HG03342 (cell line): ENCODE results near the gene ARID1B.

Experiments
- ATAC-seq: cut with Tn5 transposase; IDR thresholded peaks from one replicate; pipeline ENCODE4 v1.9.1; 2021; ENCODE audit warnings: mild to moderate bottlenecking, moderate library complexity; ENCODE audit not compliant: unreplicated experiment

ARID1B gene

DNA sequence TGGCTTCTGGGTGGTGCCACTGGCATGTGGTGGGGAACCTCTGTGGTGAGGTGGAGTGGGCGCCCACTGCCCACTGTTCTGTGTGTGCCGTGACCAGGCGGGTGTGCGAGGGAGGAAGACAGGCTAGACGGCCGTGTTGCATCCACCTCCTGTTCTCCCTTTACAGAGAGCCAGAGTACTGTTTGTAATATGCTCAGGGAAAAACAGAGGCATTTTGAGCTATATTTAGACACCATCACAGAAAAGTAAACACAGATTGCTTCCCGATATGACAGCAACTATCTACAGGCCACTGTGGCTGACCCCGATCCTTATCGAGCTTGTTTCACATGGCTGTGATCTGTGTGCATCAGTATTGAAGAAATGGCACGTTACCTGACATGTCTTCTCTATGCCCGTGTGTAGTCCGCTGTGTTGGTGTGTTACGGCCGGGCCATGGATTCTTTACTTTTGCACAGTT is 45.6 kb downstream of the ARID1B start:
- ATAC-seq = no peak

DNA sequence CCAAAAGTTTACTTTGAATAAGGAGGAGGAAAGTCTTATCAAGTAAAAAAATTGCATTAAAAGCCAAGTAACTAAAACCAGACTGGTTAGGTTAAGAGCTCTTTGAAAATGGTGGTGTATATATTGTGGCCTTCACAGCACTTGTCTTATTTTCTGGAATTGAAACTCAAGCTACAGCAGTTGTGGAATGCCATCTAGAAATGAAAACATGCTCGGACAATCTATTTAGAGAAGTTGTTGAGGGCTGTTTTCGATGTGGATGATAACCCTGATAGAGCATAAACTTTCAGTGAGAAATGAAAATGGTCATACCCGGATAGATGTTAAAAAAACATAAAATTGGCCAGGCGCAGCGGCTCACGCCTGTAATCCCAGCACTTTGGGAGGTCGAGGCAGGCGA is 47.0 kb downstream of the ARID1B start:
- no peak for ATAC-seq

DNA sequence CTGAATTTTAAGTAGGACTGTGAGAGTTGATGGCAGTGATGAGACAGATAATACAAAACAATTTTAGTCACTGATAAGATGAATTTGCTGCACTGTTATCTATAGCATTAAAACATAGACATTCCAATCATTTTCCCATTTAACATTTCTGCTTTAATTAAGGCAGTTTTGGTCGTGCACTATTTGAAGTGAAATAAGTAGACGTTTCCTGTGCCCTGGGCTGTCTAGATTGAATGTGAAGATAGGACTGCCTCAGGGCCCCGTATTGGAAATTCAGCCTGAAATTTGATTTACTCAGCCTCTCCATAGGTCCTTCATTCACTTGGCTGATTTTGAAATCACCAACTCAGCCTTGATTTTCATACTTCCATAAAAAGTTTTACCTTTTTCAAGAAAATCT is 48.3 kb downstream of the ARID1B start:
- ATAC-seq = no peak

DNA sequence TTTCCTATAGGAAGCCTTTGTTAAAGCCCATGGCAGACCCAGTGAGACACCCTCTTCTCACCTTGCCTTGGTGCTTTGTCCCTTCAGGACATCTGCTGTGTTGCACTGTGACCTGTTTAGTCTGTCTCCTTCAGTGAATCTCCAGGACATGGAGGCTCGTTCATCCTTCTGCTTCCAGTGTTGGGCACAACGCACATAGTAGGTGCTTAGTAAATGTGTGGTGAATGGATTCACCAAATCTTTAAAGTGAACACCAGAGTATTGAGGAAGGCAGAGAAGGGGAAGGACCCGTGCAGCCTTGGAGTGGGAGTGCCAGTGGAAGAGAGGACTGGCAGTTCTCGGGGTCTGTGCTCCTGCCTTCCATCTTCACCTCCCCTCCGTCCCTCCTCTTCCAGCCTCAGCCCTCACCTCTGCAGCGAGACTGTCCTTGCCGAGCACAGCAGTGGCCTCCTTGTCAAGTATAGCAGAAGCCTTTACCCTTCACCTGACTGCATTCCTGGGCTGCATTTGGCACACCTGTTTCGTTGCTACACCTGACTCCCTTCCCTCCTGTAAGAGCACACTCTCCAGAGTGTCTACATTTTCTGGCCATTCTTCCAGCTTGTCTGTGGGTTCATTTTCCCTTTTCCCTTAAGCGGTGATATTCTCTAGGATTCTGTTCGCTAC is 49.2 kb downstream of the ARID1B start:
- no peak for ATAC-seq

DNA sequence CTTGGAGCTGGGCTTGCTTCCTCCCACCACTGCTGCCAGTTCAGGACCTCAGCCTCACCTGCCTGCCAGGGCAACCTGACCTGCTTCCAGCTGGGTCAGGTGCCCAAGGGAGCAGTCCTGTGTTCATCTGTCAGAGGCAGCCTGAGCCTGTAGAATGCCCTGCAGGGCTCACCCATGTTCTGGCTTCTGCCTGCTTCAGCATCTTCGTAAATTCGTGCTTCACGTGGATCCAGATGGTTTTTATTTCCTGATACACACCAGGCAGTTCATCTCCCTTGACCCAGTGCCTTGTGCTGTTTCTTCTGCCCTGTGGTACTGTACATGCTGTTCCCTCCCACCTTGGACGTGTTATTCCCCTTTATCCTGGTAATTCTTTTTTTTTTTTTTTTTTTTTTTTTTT is 50.2 kb downstream of the ARID1B start:
- no peak for ATAC-seq

DNA sequence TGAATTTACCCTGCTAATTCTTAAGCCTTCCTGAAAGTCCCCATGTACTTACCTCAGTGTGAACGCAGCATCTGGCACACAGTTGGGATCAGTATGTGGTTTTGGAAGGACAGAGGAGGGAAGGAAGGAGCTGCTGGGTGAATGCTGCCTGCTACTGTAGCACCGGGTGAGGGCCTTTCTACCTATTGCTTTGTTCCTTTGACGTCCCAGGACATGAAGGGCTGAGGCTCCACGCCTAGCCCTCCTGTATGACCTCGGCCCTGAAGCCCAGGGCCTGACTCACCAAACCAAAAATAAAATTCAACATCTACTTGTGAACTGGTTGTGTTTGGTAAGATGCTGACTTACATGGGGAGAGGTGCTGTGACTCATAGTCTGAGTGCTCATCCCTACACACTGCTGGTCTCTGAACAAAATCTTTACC is 51.1 kb downstream of the ARID1B start:
- no peak for ATAC-seq

DNA sequence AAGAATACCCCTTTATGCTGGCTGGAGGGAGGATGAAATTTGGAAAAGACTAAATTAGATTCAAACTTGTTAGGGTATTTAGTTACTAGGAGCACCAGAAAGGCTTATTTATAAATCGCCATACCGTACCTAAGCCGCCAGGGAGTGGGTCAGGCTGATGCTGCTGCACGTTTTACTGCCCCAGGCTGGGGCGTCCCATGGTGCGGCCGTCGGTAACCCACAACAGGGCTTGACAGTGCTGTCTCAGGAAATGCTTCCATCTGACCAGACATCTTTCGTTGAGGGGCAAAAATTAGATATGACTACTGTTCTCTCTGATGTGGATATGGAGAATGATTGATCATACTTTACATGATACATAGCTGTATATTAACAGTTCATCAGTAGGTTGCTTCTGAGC is 52.9 kb downstream of the ARID1B start:
- ATAC-seq = no peak

DNA sequence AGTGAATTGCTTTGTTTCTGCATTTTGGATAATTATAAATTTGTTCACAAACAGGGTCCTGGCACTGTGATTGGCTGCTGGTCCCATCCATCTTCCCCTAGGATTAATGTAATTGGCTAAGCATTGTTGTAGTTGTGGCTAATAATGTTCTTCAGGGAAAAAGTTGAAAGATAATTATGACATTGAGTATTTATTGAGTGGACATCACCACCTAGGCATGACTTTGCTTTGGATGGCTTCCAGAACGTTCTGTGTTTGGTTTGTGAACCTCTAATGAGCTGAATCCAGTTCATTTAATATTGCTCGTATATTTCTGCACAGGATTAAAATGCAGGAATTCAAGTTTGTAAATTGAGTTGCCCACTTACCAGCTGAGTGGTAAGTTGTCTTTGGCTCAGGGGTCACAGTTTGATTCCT is 55.1 kb downstream of the ARID1B start:
- ATAC-seq = no peak

DNA sequence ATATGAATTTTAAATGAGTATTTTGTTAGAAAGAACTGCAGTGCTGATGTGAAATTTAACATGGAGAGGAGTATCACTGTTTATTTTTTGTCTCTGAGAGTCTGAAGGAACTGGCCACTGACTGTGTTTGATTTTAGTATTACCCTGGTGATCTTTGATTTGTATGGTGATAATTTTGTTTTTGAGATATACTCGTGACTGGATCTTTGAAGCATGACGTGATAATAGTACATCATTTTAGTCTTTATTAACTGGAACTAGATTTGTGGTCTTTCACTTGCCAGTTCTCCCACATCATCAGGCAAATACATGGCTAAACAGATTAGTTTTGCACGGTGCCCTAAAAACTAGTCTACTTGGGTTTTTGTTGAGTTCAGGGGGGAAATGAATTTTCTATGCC is 55.5 kb downstream of the ARID1B start:
- no peak for ATAC-seq

DNA sequence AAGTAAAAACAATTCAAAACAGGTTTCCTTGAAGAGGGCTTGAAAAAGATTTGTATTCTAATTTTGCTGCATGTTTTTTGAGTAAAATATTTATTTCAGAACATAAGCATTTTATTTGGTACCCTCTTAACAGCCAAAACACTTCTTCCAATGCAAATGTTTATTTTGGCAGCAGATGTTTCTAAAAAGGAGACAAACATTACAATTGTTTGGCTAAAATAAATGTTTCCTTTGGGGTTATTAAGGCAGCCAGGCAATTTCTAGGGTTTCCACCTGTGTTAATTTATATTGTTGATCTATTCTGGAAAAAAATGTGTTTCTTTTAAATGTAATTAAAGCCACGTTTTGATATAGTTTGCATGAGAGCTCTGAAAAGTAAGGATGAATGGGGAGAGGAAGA is 56.6 kb downstream of the ARID1B start:
- no peak for ATAC-seq

DNA sequence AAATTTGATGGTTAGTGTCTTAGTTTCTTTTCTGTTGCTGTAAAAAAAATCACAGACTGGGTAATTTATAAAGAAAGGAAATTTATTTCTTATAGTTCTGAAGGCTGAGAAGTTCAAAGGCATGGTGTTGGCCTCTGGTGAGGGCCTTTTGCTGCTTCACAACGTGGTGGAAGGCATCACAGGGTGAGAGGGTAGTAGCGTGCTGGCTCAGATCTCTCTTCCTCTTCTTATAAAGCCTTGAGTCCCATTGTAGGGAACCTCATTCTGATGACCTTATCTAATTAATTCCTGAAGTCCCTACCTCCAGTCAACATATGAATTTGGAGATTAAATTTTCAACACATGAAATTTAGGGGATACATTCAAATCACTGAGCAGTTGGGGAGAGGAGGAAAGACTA is 62.0 kb downstream of the ARID1B start:
- no peak for ATAC-seq

DNA sequence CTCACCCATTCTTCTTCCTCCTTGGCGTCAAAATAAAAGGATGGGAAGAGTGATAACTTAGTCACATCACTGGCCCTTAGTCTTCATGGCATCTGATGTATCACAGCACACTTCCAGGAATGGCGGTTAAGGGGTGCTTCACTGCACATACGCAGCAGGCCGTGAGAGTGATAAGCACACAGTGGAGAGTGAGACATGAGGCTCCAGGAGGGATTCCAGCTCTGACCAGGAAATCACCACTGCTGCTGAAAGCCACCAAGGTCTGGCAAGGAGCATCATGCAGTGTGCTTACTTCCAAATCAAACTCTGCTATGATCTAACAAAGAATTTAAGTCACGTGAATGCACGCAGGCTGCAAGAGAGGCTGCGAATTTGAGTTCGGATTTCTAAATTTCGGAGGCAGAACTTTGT is 62.4 kb downstream of the ARID1B start:
- no peak for ATAC-seq

DNA sequence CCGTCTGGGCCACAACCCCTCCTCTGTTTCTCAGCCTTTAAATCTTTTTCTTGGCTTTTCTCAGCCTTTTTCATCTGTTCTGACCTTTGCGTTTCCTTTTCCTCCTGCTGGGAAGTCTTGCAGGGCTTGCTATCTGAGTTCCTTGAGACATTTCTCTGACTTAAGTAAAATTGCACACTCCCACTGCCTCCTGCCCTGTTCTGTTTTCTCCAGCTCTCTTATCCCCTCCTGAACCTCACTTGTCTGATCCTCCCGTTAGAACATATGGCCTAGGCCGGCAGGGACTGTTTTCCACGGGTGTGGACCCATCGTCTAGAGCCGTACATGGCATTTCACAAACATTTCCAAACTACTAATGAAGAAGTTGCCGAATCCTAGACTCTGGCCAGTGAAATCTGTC is 63.0 kb downstream of the ARID1B start:
- no peak for ATAC-seq

DNA sequence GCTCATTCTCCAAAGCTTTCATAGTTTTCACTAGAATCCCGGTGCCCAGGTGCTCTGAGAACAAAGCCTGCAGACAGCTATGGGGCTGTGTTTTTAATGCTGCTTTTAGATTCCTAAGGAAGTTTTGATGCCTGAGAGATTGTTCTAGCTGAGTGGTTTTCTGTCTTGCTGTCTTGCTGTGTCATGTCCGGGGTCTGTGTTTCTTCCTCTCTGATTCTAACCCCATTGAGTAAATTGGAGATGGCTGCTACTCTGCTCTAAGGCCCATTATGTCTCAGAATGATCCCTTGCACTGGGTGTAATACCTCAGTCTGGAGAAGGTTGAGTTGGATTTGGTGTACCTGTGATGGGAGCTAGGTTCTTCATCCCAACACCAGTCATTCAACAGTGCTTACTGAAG is 63.4 kb downstream of the ARID1B start:
- ATAC-seq = no peak

DNA sequence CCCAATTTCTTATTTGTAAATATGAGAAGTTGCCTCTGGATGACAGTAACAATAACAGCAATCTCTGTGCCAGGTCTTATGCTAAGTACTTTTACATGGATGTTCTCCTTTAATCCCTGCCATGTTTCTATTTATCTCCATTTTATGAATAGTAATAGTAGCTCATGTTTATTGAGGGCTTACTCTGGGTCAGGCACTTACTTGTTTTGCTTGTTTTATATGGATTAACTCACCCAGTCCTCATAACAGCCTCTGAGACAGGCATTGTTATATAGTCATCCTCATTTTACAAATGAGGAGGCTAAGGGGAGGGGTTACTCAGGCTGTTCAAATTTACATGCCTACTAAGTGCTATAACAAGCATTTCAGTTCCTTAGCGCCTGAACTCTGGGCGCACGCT is 64.3 kb downstream of the ARID1B start:
- no peak for ATAC-seq

DNA sequence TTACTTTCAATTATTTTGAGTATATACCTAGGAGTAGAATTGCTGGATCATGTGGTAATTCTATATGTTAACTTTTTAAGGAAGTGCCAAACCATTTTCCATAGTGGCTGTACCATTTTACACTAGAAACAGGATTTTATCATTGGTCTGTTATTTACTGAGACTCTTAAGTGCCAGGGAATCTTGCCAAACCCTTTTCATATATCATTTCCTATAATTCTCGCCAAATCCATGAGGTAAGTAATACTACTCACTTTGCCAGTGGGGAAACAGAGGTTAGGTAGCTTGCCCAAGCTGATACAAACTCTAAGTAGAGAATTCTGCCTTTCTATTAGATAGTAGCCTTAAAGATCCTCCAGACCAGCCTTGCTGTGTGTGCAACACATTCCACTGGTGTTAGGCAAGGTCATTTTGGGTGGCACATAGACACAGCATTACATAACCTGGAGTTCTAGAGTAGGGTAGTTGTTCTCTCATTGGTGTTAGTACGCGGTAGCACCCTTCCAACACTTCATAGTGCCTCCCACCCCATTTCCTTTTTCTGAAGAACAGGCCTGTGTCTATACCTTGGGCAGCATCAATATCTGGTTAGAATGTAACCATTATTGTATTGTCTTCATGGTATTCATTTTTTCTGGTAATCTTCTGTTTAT is 65.5 kb downstream of the ARID1B start:
- ATAC-seq = no peak

DNA sequence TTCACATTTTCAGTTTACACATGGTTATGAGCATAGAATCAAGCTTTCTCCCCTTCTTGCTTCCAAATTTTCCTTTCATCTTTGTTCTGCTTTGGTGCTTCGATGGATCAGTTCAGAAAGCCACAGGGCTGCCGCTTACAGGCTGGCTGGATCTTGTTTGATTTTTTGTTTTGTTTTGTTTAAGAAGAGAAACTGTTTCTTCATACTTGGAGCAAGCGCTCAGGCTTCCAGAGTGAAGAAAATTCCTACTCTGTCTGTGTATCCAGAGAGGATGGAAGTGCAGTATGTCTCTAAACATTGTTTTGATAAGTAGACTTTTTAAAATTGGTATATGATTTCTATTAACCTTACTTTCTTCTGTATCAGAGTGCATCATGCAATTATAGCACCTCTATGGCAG is 66.9 kb downstream of the ARID1B start:
- ATAC-seq = no peak

DNA sequence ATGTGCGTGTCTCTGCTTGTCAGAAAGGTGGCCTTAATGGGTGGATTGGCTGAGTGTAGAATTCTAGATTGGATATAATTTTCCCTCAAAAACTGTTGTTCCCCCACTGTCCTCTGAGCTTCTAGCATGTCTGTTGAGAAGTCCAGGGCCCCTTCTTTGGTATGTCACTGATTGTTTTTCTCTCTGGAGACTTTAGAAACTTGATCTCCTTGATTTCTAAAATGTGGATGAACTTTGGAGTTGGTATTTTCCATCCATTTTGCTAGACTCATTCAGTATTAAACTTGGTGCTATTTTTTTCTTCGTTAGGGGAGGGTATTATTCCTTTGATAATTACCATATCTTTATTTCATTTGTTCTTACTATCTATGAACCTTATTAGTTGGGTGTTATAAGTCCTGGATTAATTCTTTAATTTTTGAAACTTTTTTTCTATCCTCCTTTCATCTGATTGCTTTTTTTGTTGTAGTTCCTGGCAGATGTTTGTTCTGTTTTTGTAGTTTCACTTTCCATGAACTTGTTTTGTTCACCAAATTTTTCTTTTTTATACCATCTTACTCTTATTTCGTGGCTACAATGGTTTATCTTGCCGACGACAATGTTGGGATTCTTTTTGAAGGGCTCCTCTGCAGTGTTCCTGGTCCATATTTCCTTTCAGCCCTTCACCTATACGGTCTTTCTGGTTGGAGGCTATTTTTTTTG is 68.4 kb downstream of the ARID1B start:
- no peak for ATAC-seq

DNA sequence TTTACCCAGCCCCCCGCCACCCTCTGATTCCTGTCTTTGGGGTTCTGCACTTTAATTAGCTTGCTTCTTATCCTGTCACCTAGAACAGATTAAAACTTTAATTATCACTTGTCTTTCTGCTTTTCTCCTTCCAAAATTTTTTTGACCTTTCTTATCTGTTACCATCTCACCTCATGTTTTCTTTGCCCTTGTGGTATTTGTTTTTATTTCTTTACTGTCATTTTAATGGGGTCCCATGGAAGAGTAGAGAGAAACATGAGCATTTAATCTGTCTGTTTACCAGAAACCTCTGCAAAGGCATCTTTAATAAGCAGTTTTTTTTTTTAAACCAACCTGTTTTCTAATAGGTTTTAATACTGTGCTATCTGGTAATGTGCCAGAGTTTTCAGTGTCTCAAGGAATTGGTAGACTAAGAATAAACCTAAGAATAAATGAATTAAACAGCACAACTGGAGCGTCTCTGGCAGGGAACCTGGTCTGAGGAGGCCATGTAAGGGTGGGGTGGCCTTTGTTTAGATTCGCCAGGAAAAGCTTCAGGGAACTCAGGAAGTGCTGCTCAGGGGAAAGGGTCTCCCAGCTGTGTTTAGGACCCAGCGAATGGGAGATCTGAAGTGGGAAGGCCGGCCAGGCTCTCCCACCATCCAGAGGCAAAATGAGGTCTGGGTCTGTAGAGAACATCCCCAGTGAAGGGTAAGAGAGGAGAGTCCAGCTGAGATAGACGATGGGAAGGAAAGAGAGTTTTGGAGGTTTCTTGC is 69.8 kb downstream of the ARID1B start:
- no peak for ATAC-seq

DNA sequence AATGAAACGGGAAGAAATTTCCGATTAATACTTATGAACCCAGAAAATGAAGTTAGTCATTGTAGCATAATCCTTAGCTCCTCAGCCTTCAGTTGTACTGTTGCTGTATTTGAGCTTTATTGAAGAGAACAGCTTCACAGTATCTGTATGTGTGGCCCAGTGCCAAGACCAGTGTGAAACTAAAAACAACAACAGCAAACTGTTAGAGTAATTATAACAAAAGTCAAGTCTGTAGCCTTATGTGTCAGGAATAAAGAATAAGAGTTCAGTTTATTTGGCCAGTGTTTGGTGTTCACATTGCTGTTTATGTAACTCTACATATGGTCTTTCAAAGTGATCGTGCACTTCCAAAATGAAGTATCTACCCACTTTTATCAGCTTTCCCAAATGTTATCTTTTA is 70.9 kb downstream of the ARID1B start:
- no peak for ATAC-seq

DNA sequence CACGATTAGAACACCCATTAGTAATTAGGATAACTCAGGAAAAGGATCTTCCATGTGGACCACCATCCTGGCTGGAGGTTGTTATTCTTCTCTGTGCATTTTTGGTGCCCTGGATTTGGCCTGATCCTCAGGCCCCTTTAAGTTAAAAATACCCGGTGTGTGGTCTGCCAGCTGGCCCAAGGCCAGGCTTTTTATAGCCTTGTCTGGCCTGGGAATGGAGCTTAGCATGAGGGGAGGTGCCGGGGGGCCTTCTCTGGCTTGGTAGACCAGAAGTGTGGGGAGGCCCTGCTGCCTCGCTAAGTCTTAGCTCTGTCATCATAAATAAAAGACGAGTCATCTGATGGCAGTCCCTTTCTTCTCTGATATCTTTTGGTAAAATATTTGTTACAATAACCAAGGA is 71.4 kb downstream of the ARID1B start:
- ATAC-seq = no peak

DNA sequence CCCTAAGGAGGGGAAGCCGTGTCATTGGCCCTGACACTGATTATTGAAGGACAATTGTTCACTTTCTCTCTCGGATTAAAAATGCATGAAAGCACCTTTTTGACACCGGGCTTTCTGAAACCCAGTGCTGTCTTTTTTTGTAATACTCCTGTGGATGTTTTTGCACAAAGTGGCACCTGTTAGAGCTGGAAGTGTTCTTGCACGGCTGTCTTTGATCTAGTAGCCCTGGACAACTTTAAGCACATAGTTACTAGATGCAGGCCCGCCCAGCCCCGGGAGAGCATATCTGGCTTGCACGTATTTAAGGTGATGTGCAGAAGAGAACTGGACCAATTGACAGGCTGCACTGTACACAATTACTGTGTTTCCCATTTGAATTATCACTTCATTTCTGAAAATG is 72.6 kb downstream of the ARID1B start:
- no peak for ATAC-seq
